ENCODE results near the gene ZNF76. TPM values are rescaled to one million over a fixed set of nuclear protein-coding genes. Genes with fewer than 3 reads are reported as not detected.

The ZNF76 gene
- total RNA-seq, 4 donors from 2014 or later, result 41.6 to 97.2 (median 55.5) TPM

- no peaks in the 10 kb centered on the region for H3K4me1 ChIP-seq
- no peaks in the 10 kb centered on the region for H3K27me3 ChIP-seq
- H3K9me3 ChIP-seq, result no peaks in the 10 kb centered on the region
- DNase-seq (ENCODE audit: low spot score in 2 of 2), result no peak
- WGBS, 2 donors, result 69 to 73% methylated on average over 4 of the region's 4 CpGs
- peaks cover 0 to 99% (median 21%) of the 10 kb centered on the region in 3 donors for H3K36me3 ChIP-seq
- no peak for TF ChIP-seq POLR2A (IDR thresholded peaks at IDR 0.05)
- TF ChIP-seq EP300 (IDR thresholded peaks at IDR 0.05), result no peak
- TF ChIP-seq CTCF (IDR thresholded peaks at IDR 0.05), result no peak
- H3K4me3 ChIP-seq, result no peak overlapping the region
- H3K27ac ChIP-seq, result no peak overlapping the region
These were observed 29.3 kb downstream of the ZNF76 start for GRCh38 chr6:35288834-35289233.

GRCh38 chr6:35291491-35291890 is 32.0 kb downstream of the ZNF76 start:
- no peak for DNase-seq (ENCODE audit: low spot score in 2 of 2)

GRCh38 chr6:35292494-35292893 is 33.0 kb downstream of the ZNF76 start:
- no peak overlapping the region for H3K27ac ChIP-seq
- no peak overlapping the region for H3K4me3 ChIP-seq
- TF ChIP-seq POLR2A (IDR thresholded peaks at IDR 0.05) (no peak), CTCF (IDR thresholded peaks at IDR 0.05) (no peak), EP300 (IDR thresholded peaks at IDR 0.05) (no peak)
- DNase-seq (ENCODE audit: low spot score in 2 of 2), result no peak
- H3K36me3 ChIP-seq, result peaks cover 0 to 91% (median 13%) of the 10 kb centered on the region in 3 donors
- peaks cover 0 to 10% (median 3%) of the 10 kb centered on the region in 4 donors for H3K4me1 ChIP-seq
- no peaks in the 10 kb centered on the region for H3K27me3 ChIP-seq
- 77 to 80% methylated on average over 15 of the region's 15 CpGs for WGBS, 2 donors
- no peaks in the 10 kb centered on the region for H3K9me3 ChIP-seq

More at GRCh38 chr6:35291491-35291890, 32.0 kb downstream of the ZNF76 start:
- TF ChIP-seq EP300 (IDR thresholded peaks at IDR 0.05), result no peak
- TF ChIP-seq POLR2A (IDR thresholded peaks at IDR 0.05), result no peak
- TF ChIP-seq CTCF (IDR thresholded peaks at IDR 0.05), result no peak
- no peaks in the 10 kb centered on the region for H3K9me3 ChIP-seq
- 96% methylated on average over 13 of the region's 13 CpGs for WGBS, 2 donors
- H3K4me3 ChIP-seq, result no peak overlapping the region
- peaks cover 0 to 97% (median 13%) of the 10 kb centered on the region in 3 donors for H3K36me3 ChIP-seq
- H3K27me3 ChIP-seq, result no peaks in the 10 kb centered on the region
- H3K4me1 ChIP-seq, result no peaks in the 10 kb centered on the region
- H3K27ac ChIP-seq, result no peak overlapping the region

- no peak for DNase-seq (ENCODE audit: low spot score in 2 of 2)
These were observed 34.1 kb downstream of the ZNF76 start for GRCh38 chr6:35293681-35294080.

More at GRCh38 chr6:35293681-35294080, 34.1 kb downstream of the ZNF76 start:
- Histone ChIP-seq H3K27me3 (no peaks in the 10 kb centered on the region), H3K4me1 (peaks cover 0 to 21% (median 7%) of the 10 kb centered on the region in 4 donors), H3K36me3 (peaks cover 0 to 85% (median 13%) of the 10 kb centered on the region in 3 donors), H3K9me3 (no peaks in the 10 kb centered on the region), H3K4me3 (no peak overlapping the region), H3K27ac (no peak overlapping the region)
- WGBS, 2 donors, result 89 to 96% methylated on average over 9 of the region's 9 CpGs
- TF ChIP-seq POLR2A (IDR thresholded peaks at IDR 0.05), result no peak
- no peak for TF ChIP-seq CTCF (IDR thresholded peaks at IDR 0.05)
- no peak for TF ChIP-seq EP300 (IDR thresholded peaks at IDR 0.05)
